Spleen (tissue), 13 donors: Measurements from ENCODE around the gene MCHR2. TPM values are rescaled to one million over a fixed set of nuclear protein-coding genes. Genes with fewer than 3 reads are reported as not detected.
"Not testable (repeated sequence)": the region's sequence is repeated elsewhere in the genome, so short reads cannot be mapped to it uniquely, and the experiment has no call there.

Experiments used
- DNase-seq: peaks from one replicate; pipeline ENCODE4 v3.0.0-alpha.2; 2020
- H3K27ac ChIP-seq, 8 donors: fragments of 200-600 bp; sonication (generic) in 7 of 8; 1 replicate in 4 of 8; 2 replicates in 4 of 8; pipeline versions ENCODE4 v1.5.0 to v1.8.0; 2016 to 2021; ENCODE audit warnings: inconsistent platforms in 4 of 8, mild to moderate bottlenecking in 4 of 8, moderate library complexity in 1 of 8
- H3K27me3 ChIP-seq, 7 donors: fragments of 200-600 bp; sonication (generic) in 6 of 7; replicated peaks in 1 of 7; 1 replicate in 4 of 7; 2 replicates in 3 of 7; pipeline versions ENCODE4 v1.5.0 to v1.8.0; 2016 to 2021; ENCODE audit warnings: inconsistent platforms in 3 of 7, mild to moderate bottlenecking in 1 of 7
- H3K36me3 ChIP-seq, 6 donors: fragments of 200-600 bp; sonication (generic) in 5 of 6; 1 replicate in 4 of 6; 2 replicates in 2 of 6; pipeline versions ENCODE4 v1.5.0 to v1.8.0; 2016 to 2021; ENCODE audit warnings: inconsistent platforms in 2 of 6
- H3K4me1 ChIP-seq, 6 donors: fragments of 200-600 bp; sonication (generic) in 5 of 6; 1 replicate in 3 of 6; 2 replicates in 3 of 6; pipeline versions ENCODE4 v1.5.0 to v1.8.0; 2016 to 2021; ENCODE audit warnings: inconsistent platforms in 3 of 6
- H3K4me3 ChIP-seq, 8 donors: fragments of 200-600 bp; sonication (generic) in 7 of 8; 1 replicate in 4 of 8; 2 replicates in 4 of 8; pipeline versions ENCODE4 v1.5.0 to v1.8.0; 2016 to 2021; ENCODE audit warnings: inconsistent platforms in 4 of 8, mild to moderate bottlenecking in 4 of 8, moderate library complexity in 2 of 8
- H3K9me3 ChIP-seq, 8 donors: fragments of 200-600 bp; sonication (generic) in 7 of 8; 1 replicate in 4 of 8; 2 replicates in 4 of 8; pipeline versions ENCODE4 v1.5.0 to v1.8.0; 2016 to 2021; ENCODE audit warnings: inconsistent platforms in 4 of 8
- POLR2A ChIP-seq, 3 donors: fragments of 450-650 bp; IDR thresholded peaks; one replicate each; pipeline ENCODE4 v1.5.1; 2017; ENCODE audit warnings: antibody characterized with exemption in 3 of 3, mild to moderate bottlenecking in 1 of 3
- POLR2AphosphoS5 ChIP-seq, 3 donors: sonication (generic); formaldehyde crosslinking; IDR thresholded peaks; one replicate each; pipeline ENCODE4 v1.5.1; 2017; ENCODE audit warnings: antibody characterized with exemption in 3 of 3
- WGBS, 5 donors: extraction: QIAGEN DNeasy Blood & Tissue Kit in 3 of 5; methylation state at CpG; one replicate each; pipeline versions ENCODE4 v1.1.5 to v1.1.7; 2013 to 2018; 5-methylcytosine and 5-hydroxymethylcytosine counted together
- intact Hi-C: fragments of 100-400 bp; cut with DNase I; formaldehyde crosslinking; loops from one replicate; pipeline ENCODE4 v1.15.0; 2023; ENCODE audit warnings: low total_unique reads
- long read RNA-seq, 2 donors: transcript quantifications; one replicate each; lab custom pipeline, GENCODE V29; 2026
- polyA plus RNA-seq, 3 donors: library from polyadenylated mRNA; stranded (reverse); fragments of 200-250 nt; gene quantifications; one replicate each; pipeline ENCODE4 v1.2.1, GENCODE V29; 2013
- total RNA-seq, 7 donors: library from RNA; depleted of rRNA in 3 of 7; stranded (reverse); fragments of >200 nt in 3 of 7; fragmentation: NEBNext Ultra II Directional in 4 of 7; extraction: Animal tissue kit (Norgen Biotek cat#: 25700) in 4 of 7; gene quantifications; one replicate each; pipeline versions ENCODE4 v1.1.0 to v1.2.1, GENCODE V29; 2016 to 2021
- TF ChIP-seq, protein P1 (sequence below), 11 experiments: fragments of 200-600 bp in 7 of 11; fragments of 450-650 bp in 4 of 11; sonication (generic) in 4 of 11; IDR thresholded peaks in 8 of 11; conservative IDR thresholded peaks in 3 of 11; 1 replicate in 7 of 11; 2 replicates in 4 of 11; pipeline versions ENCODE4 v1.4.0 to v1.8.0; 2016 to 2021; ENCODE audit warnings: antibody characterized with exemption in 11 of 11, inconsistent platforms in 4 of 11, mild to moderate bottlenecking in 1 of 11
- donor health status: healthy with polysubstance abuse.
- donor health status: DM: no; HTN: no; CAD: no; lungs with moderate emphysema.
- donor health status: DM: no; HTN: no; CAD: no.
- donor health status: Bipolar disorder and iron deficiency.
- donor health status: healthy.
- donor health status: DM: no; HTN: no; CAD: no.
- donor health status: DM: yes; HTN: yes; CAD: no.

Gene MCHR2, protein sequence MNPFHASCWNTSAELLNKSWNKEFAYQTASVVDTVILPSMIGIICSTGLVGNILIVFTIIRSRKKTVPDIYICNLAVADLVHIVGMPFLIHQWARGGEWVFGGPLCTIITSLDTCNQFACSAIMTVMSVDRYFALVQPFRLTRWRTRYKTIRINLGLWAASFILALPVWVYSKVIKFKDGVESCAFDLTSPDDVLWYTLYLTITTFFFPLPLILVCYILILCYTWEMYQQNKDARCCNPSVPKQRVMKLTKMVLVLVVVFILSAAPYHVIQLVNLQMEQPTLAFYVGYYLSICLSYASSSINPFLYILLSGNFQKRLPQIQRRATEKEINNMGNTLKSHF
- total RNA-seq (not detected), polyA plus RNA-seq (not detected)
- long read RNA-seq, donor 1 = 0 reads
- long read RNA-seq, donor 2 = 0 reads

GRCh38 chr6:99993533-99994251 is at the start of gene MCHR2:
MCHR2 (minus strand) TSS chr6:99994223; CDS start chr6:99956147, 38,076 bp downstream.
- peaks cover 0 to 47% (median 29%) of the 10 kb centered on the region in 7 donors for H3K27me3 ChIP-seq
- TF ChIP-seq POLR2A (IDR thresholded peaks at IDR 0.05) (no peak), POLR2AphosphoS5 (IDR thresholded peaks at IDR 0.05) (no peak)
- TF ChIP-seq, protein P1, sequence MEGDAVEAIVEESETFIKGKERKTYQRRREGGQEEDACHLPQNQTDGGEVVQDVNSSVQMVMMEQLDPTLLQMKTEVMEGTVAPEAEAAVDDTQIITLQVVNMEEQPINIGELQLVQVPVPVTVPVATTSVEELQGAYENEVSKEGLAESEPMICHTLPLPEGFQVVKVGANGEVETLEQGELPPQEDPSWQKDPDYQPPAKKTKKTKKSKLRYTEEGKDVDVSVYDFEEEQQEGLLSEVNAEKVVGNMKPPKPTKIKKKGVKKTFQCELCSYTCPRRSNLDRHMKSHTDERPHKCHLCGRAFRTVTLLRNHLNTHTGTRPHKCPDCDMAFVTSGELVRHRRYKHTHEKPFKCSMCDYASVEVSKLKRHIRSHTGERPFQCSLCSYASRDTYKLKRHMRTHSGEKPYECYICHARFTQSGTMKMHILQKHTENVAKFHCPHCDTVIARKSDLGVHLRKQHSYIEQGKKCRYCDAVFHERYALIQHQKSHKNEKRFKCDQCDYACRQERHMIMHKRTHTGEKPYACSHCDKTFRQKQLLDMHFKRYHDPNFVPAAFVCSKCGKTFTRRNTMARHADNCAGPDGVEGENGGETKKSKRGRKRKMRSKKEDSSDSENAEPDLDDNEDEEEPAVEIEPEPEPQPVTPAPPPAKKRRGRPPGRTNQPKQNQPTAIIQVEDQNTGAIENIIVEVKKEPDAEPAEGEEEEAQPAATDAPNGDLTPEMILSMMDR (IDR thresholded peaks at IDR 0.05 in 8 of 11, conservative IDR thresholded peaks at IDR 0.05 in 3 of 11) = no peak
- intact Hi-C loops = no loop called here
- H3K36me3 ChIP-seq = no peaks in the 10 kb centered on the region
- no peak for DNase-seq
- H3K4me3 ChIP-seq = peak within 1 kb of the TSS in 1 of 8 donors; percentile 10
- no peaks in the 10 kb centered on the region for H3K9me3 ChIP-seq
- no peak within 1 kb of the TSS for H3K27ac ChIP-seq
- 5 to 9% (median 6%) methylated on average over 25 to 64 of the region's 64 CpGs for WGBS, 5 donors
- peaks cover 0 to 10% (median 3%) of the 10 kb centered on the region in 6 donors for H3K4me1 ChIP-seq

GRCh38 chr6:100038546-100038945 is 44.5 kb upstream of the MCHR2 start:
- intact Hi-C loops, H3K36me3 ChIP-seq, H3K4me1 ChIP-seq, H3K4me3 ChIP-seq, DNase-seq, H3K27ac ChIP-seq, H3K27me3 ChIP-seq: not testable (repeated sequence)
- H3K9me3 ChIP-seq = peaks cover 0 to 31% (median 13%) of the 10 kb centered on the region in 8 donors
- WGBS, 5 donors = 0 to 93% (median 84%) methylated on average over 1 of the region's 1 CpG

GRCh38 chr6:100035873-100036653 is 42.0 kb upstream of the MCHR2 start:
- no peak for DNase-seq
- 35 to 48% (median 42%) methylated on average over 8 of the region's 8 CpGs for WGBS, 5 donors
- H3K4me1 ChIP-seq = no peaks in the 10 kb centered on the region
- no peaks in the 10 kb centered on the region for H3K36me3 ChIP-seq
- TF ChIP-seq POLR2AphosphoS5 (IDR thresholded peaks at IDR 0.05) (no peak), POLR2A (IDR thresholded peaks at IDR 0.05) (no peak)
- TF ChIP-seq, protein P1 (IDR thresholded peaks at IDR 0.05 in 8 of 11, conservative IDR thresholded peaks at IDR 0.05 in 3 of 11) = no peak
- peaks cover 0 to 25% (median 12%) of the 10 kb centered on the region in 8 donors for H3K9me3 ChIP-seq
- H3K27ac ChIP-seq = no peak overlapping the region
- intact Hi-C loops = no loop called here
- H3K27me3 ChIP-seq = no peaks in the 10 kb centered on the region
- H3K4me3 ChIP-seq = no peak overlapping the region

GRCh38 chr6:100023798-100024197 is 29.8 kb upstream of the MCHR2 start:
- H3K27ac ChIP-seq = no peak overlapping the region
- H3K9me3 ChIP-seq = peaks cover 0 to 8% (median 0%) of the 10 kb centered on the region in 8 donors
- H3K36me3 ChIP-seq = no peaks in the 10 kb centered on the region
- no peaks in the 10 kb centered on the region for H3K27me3 ChIP-seq
- no peak for DNase-seq
- no peaks in the 10 kb centered on the region for H3K4me1 ChIP-seq
- 68 to 86% (median 82%) methylated on average over 2 of the region's 2 CpGs for WGBS, 5 donors
- no peak for TF ChIP-seq POLR2AphosphoS5 (IDR thresholded peaks at IDR 0.05)
- TF ChIP-seq, protein P1 (IDR thresholded peaks at IDR 0.05 in 8 of 11, conservative IDR thresholded peaks at IDR 0.05 in 3 of 11) = no peak
- TF ChIP-seq POLR2A (IDR thresholded peaks at IDR 0.05) = no peak
- intact Hi-C loops = no loop called here
- H3K4me3 ChIP-seq = no peak overlapping the region
